ENCODE results near the gene AFAP1.

The AFAP1 gene

DNA sequence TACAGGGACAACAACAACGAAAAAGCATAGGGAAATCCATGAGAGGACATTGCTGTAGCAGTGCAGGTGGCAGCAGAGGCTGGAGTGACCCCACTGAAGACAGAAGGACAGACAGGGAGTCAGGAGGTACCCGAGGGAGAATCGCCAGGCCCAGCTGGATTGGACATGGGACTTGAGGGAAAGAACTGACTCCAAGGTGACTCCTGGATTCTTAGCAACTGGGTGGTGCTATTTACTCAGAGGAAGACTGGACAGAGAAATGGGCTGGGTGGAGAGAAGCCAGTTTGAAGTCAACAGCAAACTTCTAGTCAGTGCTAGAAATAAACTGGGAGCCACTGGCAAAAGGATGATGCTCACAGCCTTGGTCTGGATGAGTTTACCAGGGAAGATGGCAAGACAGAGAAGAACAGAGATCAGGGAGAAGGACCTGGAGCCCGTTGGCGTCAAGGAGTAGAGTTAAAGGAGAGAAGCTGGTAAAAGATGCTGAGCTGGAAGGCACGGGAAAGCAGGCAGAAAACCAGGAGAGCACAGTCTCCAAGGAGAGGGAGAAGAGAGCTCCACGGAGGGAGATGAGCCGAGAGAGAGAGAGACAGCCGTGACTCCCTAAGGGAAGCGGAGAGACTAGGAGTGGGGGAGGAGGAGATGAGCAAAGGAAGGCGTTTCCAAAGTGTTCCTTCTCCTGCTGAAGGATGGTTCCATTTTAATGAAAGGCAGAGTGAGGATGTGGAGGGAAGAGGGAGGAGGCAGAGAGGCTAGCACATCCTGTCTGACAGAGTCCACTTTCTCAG is 119.4 kb downstream of the AFAP1 start:
- Histone ChIP-seq H3K36me3 (ENCODE audit: control insufficient read depth, insufficient read depth, low read length) (no peaks in the 10 kb centered on the region), H3K27ac (no peak overlapping the region), H3K27me3 (ENCODE audit: control insufficient read depth, insufficient read depth, low read length) (no peaks in the 10 kb centered on the region), H3K9me3 (ENCODE audit: control insufficient read depth, low read length) (no peaks in the 10 kb centered on the region), H2AFZ (no peak overlapping the region), H3K4me2 (ENCODE audit: low read length) (no peak overlapping the region), H3K4me1 (peaks cover 14% of the 10 kb centered on the region), H3K9ac (no peak overlapping the region), H3K4me3 (ENCODE audit: low read depth, low read length) (no peak overlapping the region), H3K79me2 (no peaks in the 10 kb centered on the region)
- TF ChIP-seq, protein P1, sequence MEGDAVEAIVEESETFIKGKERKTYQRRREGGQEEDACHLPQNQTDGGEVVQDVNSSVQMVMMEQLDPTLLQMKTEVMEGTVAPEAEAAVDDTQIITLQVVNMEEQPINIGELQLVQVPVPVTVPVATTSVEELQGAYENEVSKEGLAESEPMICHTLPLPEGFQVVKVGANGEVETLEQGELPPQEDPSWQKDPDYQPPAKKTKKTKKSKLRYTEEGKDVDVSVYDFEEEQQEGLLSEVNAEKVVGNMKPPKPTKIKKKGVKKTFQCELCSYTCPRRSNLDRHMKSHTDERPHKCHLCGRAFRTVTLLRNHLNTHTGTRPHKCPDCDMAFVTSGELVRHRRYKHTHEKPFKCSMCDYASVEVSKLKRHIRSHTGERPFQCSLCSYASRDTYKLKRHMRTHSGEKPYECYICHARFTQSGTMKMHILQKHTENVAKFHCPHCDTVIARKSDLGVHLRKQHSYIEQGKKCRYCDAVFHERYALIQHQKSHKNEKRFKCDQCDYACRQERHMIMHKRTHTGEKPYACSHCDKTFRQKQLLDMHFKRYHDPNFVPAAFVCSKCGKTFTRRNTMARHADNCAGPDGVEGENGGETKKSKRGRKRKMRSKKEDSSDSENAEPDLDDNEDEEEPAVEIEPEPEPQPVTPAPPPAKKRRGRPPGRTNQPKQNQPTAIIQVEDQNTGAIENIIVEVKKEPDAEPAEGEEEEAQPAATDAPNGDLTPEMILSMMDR (IDR thresholded peaks at IDR 0.05), result no peak

DNA sequence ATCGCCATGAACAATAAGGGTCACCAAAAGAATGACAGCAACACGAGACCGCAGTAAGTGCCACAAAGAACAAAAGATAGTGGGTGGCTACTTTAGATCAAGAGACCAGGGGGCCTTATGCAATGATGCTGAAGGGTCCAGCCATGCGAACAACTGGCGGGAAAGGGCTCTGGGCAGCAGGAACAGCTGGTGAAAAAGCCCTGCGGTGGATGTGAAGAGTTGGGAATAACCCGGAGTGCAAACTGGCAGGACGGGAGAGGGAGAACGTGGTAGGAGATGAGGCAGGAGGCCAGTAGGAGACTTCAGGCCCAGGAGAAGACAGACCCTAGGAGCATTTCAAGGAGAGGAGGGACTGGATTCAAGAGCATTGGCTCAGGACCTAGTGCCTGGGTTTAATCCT is 120.2 kb downstream of the AFAP1 start:
- no peak overlapping the region for H3K9ac ChIP-seq
- no peak overlapping the region for H3K4me2 ChIP-seq (ENCODE audit: low read length)
- H2AFZ ChIP-seq, result no peak overlapping the region
- no peak overlapping the region for H3K4me3 ChIP-seq (ENCODE audit: low read depth, low read length)
- no peaks in the 10 kb centered on the region for H3K79me2 ChIP-seq
- no peaks in the 10 kb centered on the region for H3K36me3 ChIP-seq (ENCODE audit: control insufficient read depth, insufficient read depth, low read length)
- H3K27ac ChIP-seq, result no peak overlapping the region
- TF ChIP-seq, protein P1 (IDR thresholded peaks at IDR 0.05), result no peak
- H3K9me3 ChIP-seq (ENCODE audit: control insufficient read depth, low read length), result no peaks in the 10 kb centered on the region
- H3K4me1 ChIP-seq, result peaks cover 12% of the 10 kb centered on the region
- H3K27me3 ChIP-seq (ENCODE audit: control insufficient read depth, insufficient read depth, low read length), result no peaks in the 10 kb centered on the region

DNA sequence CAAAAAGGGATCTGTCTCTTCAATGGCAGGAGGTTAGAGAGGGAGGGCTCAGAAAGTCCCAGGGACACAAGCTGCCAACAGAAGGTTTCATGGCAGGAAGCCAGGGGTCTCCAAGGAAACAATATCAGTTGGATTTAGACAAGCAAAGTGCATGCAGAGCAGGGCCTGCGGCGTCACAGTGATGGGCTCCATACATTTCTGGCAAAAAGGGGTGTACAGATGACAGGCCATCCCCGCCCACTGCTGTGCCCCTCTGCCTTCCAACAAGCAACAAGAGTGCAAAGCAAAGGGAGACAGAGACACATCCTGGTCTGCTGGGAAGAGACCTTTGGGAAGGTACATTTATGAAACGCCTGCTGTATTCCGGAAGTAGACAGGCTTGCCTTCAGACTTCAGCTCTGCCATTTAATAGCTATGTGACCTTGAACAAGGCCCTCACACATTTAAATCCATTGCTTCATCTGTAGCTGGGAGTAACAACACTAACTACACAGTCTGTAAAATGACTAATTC is 121.2 kb downstream of the AFAP1 start:
- H3K27ac ChIP-seq, result no peak overlapping the region
- H3K4me3 ChIP-seq (ENCODE audit: low read depth, low read length), result no peak overlapping the region
- TF ChIP-seq, protein P1 (IDR thresholded peaks at IDR 0.05), result no peak
- no peaks in the 10 kb centered on the region for H3K27me3 ChIP-seq (ENCODE audit: control insufficient read depth, insufficient read depth, low read length)
- no peak overlapping the region for H2AFZ ChIP-seq
- no peak overlapping the region for H3K9ac ChIP-seq
- peaks cover 4% of the 10 kb centered on the region for H3K4me1 ChIP-seq
- no peaks in the 10 kb centered on the region for H3K79me2 ChIP-seq
- no peaks in the 10 kb centered on the region for H3K9me3 ChIP-seq (ENCODE audit: control insufficient read depth, low read length)
- H3K4me2 ChIP-seq (ENCODE audit: low read length), result no peak overlapping the region
- no peaks in the 10 kb centered on the region for H3K36me3 ChIP-seq (ENCODE audit: control insufficient read depth, insufficient read depth, low read length)

DNA sequence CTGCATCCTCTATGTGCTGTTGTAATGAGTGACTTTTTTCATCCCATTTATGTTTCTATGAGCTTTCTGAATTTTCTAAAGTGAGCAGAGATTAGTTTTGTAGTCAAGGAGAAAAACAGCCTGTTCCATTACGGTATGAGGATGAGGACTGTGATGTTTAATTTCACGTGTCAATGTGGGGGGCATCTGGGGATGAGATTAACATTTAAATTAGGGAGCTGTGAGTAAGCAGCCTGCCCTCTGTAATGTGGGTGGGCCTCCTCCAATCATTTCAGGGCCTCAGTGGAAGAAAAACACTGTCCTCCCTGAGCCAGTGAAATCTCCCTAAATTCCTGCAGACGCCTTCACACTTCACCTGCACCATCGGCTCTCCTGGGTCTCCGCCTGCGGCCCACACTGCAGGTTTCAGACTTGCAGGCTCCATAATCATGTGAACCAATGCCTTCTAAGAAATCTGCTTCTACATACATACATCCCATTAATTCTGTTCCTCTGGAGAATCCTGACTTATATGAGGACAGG is 121.7 kb downstream of the AFAP1 start:
- Histone ChIP-seq H3K4me2 (ENCODE audit: low read length) (no peak overlapping the region), H3K9me3 (ENCODE audit: control insufficient read depth, low read length) (no peaks in the 10 kb centered on the region), H3K27me3 (ENCODE audit: control insufficient read depth, insufficient read depth, low read length) (no peaks in the 10 kb centered on the region), H3K4me1 (peaks cover 3% of the 10 kb centered on the region), H3K79me2 (no peaks in the 10 kb centered on the region), H3K9ac (no peak overlapping the region), H3K36me3 (ENCODE audit: control insufficient read depth, insufficient read depth, low read length) (no peaks in the 10 kb centered on the region), H2AFZ (no peak overlapping the region), H3K4me3 (ENCODE audit: low read depth, low read length) (no peak overlapping the region), H3K27ac (no peak overlapping the region)
- TF ChIP-seq, protein P1 (IDR thresholded peaks at IDR 0.05), result no peak
